AG04450 (cell line): ENCODE measurements around the gene KHDC4. TPM values are rescaled to one million over a fixed set of nuclear protein-coding genes. Genes with fewer than 3 reads are reported as not detected.

Experiments
- CTCF ChIA-PET: fragments of 300-600, 350-600 bp; formaldehyde crosslinking; extraction: SDS; loops from one replicate; lab custom pipeline; 2022; ENCODE audit warnings: antibody characterized with exemption, inconsistent platforms; lab: Charles Lee
- POLR2A ChIA-PET: fragments of 350-600 bp; formaldehyde crosslinking; extraction: SDS; loops from one replicate; lab custom pipeline; 2021; ENCODE audit warnings: antibody characterized with exemption, inconsistent platforms; lab: Yijun Ruan, JAX
- DNase-seq: peaks from one replicate; pipeline ENCODE4 v3.0.0-alpha.2; 2011; ENCODE audit warnings: low read depth, low spot score
- H3K27ac ChIP-seq: one replicate; pipeline ENCODE4 v1.5.1; 2012; ENCODE audit warnings: low read depth, low read length, control low read depth
- H3K27me3 ChIP-seq: one replicate; pipeline ENCODE4 v1.6.0; 2012; ENCODE audit warnings: low read length; ENCODE audit not compliant: control insufficient read depth, insufficient read depth
- H3K4me3 ChIP-seq: 2 replicates; pipeline ENCODE4 v1.5.1; 2011; ENCODE audit warnings: mild to moderate bottlenecking, low read depth, low read length, control low read depth
- H3K9me3 ChIP-seq: 2 replicates; pipeline ENCODE4 v1.5.1; 2012; ENCODE audit warnings: low read length; ENCODE audit not compliant: control insufficient read depth, insufficient read depth
- CTCF ChIP-seq: IDR thresholded peaks from 2 replicates; pipeline ENCODE4 v1.5.1; 2011; ENCODE audit warnings: low read depth, low read length, control low read depth, inconsistent platforms
- polyA plus RNA-seq: library from polyadenylated mRNA; depleted of rRNA; stranded (reverse); fragments of >200 nt; gene quantifications from 2 replicates; pipeline ENCODE4 v1.2.3, GENCODE V29; 2011

Gene KHDC4
- polyA plus RNA-seq, 1 experiment, result 39.0 TPM

GRCh38 chr1:155893389-155894142 lies 40.6 kb downstream of the KHDC4 start:
- DNase-seq, result peak; percentile 49
- POLR2A ChIA-PET, result interaction anchor here (0.6 to 2.4 kb wide), 6 partner anchors 8 to 607 kb away, joined by 3 to 13 read pairs (median 4); partner anchors contain the start of genes MEF2D and SYT11
- no peak for TF ChIP-seq CTCF
- Histone ChIP-seq H3K4me3 (no peak overlapping the region), H3K27me3 (no peaks in the 10 kb centered on the region), H3K27ac (peak overlapping the region; percentile 85), H3K9me3 (no peaks in the 10 kb centered on the region)
- CTCF ChIA-PET, result no interaction called here

DNA sequence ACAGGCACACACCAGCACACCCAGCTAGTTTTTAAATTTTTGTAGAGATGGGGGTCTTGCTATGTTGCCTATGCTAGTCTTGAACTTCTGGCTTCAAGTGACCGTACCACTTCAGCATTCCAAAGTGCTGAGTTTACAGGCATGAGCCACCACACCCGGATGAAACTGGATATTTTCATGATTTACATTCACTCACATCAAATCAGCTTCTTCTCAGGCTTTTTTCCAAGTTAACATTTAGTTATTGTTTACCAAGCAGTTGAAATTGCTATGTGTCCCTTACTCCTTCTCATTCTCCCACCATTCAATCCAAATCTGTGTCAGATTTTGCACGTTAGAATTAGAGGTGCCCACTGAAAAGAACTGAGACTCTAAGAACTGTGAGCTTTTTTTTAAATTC lies 41.4 kb downstream of the KHDC4 start:
- peak overlapping the region; percentile 85 for H3K27ac ChIP-seq
- H3K4me3 ChIP-seq, result no peak overlapping the region
- ChIA-PET POLR2A (interaction anchor here (2.0 to 2.4 kb wide), 2 partner anchors 8 to 33 kb away, joined by 5 to 13 read pairs; partner anchors contain the start of gene SYT11), CTCF (interaction anchor here (0.5 kb wide), 1 partner anchor 27 kb away, joined by 3 read pairs; no protein-coding TSS in a partner anchor)
- no peaks in the 10 kb centered on the region for H3K27me3 ChIP-seq
- no peaks in the 10 kb centered on the region for H3K9me3 ChIP-seq
- DNase-seq, result peak; percentile 59
- TF ChIP-seq CTCF, result no peak

- no peak for DNase-seq
- POLR2A ChIA-PET, result interaction anchor here (0.7 kb wide), 1 partner anchor 32 kb away, joined by 4 read pairs; no protein-coding TSS in a partner anchor
- no peaks in the 10 kb centered on the region for H3K27me3 ChIP-seq
- no peak overlapping the region for H3K27ac ChIP-seq
- no peaks in the 10 kb centered on the region for H3K9me3 ChIP-seq
- TF ChIP-seq CTCF, result no peak
- H3K4me3 ChIP-seq, result no peak overlapping the region
- CTCF ChIA-PET, result no interaction called here
Measured at GRCh38 chr1:155890251-155890650, 44.0 kb downstream of the KHDC4 start.

GRCh38 chr1:155889566-155889965 lies 44.6 kb downstream of the KHDC4 start:
- Histone ChIP-seq H3K27me3 (no peaks in the 10 kb centered on the region), H3K9me3 (no peaks in the 10 kb centered on the region), H3K27ac (no peak overlapping the region), H3K4me3 (no peak overlapping the region)
- DNase-seq, result no peak
- ChIA-PET POLR2A (interaction anchor here (0.7 to 1.0 kb wide), 2 partner anchors 30 to 31 kb away, joined by 3 to 4 read pairs; partner anchors contain the start of gene SYT11), CTCF (interaction anchor here (0.6 kb wide), 1 partner anchor 203 kb away, joined by 3 read pairs; no protein-coding TSS in a partner anchor)
- no peak for TF ChIP-seq CTCF

DNA sequence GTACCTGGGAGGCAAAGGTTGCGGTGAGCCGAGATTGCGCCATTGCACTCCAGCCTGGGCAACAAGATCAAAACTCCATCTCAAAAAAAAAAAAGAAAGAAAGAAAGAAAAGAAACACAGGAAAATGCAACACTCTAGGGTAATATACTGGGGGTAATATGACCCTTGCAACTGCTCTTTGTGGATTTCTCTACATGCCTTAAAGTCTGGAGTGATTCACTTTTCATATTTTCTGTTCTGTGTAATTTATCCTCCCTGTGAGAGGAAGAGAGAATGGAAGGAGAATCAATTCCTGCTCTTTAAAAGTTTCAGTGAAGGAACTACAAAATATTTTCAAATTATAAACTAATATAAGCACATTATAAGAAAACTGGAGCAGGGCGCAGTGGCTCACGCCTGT lies 45.7 kb downstream of the KHDC4 start:
- no peak for DNase-seq
- no peaks in the 10 kb centered on the region for H3K9me3 ChIP-seq
- H3K27me3 ChIP-seq, result no peaks in the 10 kb centered on the region
- H3K4me3 ChIP-seq, result no peak overlapping the region
- CTCF ChIA-PET, result no interaction called here
- TF ChIP-seq CTCF, result no peak
- no peak overlapping the region for H3K27ac ChIP-seq
- POLR2A ChIA-PET, result no interaction called here
